OCI-LY3 (cell line): ENCODE results near the gene CYSLTR1.

ENCODE experiments used
- CTCF ChIP-seq: fragments of 200-600, 300-600 bp; sonication (generic); IDR thresholded peaks from 2 replicates; pipeline ENCODE4 v1.5.1; 2014; ENCODE audit warnings: antibody characterized with exemption, low read length, low read depth
- EZH2phosphoT487 ChIP-seq: fragments of 200-600 bp; shearing (Covaris generic); IDR thresholded peaks from 2 replicates; pipeline ENCODE4 v1.6.1; 2018; ENCODE audit warnings: antibody characterized with exemption, mixed run types, low read depth

DNA sequence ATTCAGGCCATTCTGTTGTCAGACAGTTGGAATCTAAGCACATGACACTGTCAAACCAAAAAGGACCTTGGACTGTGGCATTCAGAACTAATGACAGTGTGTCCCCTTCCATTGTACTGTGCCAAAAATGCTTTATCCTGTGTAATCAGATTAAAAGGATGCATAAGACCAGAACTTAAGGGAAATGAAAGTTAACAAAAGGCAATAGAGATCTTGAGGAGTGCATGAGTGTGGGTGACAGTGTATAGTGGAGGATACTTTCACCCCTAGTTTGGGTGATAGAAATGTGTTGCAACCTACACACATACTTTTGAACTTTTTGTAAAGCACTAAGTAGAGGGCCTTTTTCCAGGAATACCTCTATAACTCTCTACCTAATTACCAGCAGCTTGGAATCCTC, 4.5 kb downstream of the CYSLTR1 start:
- TF ChIP-seq CTCF = no peak
- TF ChIP-seq EZH2phosphoT487 = no peak
